Activated CD4-positive, alpha-beta T cell treated with anti-CD3 and anti-CD28 coated beads, Interleukin-2, amount 50 U/mL, for 48 hours (primary cell): Measurements from ENCODE around the gene MYLK.
"Not testable (repeated sequence)": the region's sequence is repeated elsewhere in the genome, so short reads cannot be mapped to it uniquely, and the experiment has no call there.

Source experiments
- DNase-seq, 2 experiments: peaks; one replicate each; pipeline ENCODE4 v3.0.0-alpha.2; 2020

MYLK gene

DNA sequence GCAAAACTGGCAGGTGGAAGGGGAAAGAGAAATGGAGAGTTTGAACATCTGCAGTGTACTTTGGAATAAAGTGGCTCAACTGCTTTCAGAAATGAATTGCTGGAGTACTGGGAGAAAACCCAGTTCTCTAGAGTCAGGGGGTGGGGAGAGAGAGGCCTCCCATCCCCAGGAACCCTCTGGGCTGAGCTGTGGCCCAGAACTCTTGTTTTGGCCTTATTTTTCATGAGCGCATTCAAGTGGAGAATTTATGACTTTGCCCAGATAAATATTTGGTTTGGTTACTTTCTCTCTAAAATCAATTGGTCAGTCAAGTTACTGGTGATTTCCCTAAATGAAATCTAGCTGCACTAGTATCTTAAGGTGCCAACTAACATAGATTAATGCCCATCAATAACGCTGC is 270.6 kb downstream of the MYLK start:
- no peak for DNase-seq

DNA sequence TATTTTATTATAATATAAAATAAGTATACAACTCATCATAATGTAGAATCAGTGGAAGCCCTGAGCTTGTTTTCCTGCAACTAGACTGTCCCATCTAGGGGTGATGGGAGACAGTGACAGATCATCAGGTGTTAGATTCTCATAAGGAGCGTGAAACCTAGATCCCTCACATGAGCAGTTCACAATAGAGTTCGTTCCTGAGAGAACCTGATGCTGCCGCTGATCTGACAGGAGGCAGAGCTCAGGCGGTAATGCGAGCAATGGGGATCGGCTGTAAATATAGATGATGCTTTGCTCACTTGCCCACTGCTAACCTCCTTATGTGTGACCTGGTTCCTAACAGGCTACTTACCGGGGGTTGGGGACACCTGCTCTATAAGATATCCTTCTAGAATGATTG is 272.5 kb downstream of the MYLK start:
- not testable (repeated sequence) for DNase-seq

DNA sequence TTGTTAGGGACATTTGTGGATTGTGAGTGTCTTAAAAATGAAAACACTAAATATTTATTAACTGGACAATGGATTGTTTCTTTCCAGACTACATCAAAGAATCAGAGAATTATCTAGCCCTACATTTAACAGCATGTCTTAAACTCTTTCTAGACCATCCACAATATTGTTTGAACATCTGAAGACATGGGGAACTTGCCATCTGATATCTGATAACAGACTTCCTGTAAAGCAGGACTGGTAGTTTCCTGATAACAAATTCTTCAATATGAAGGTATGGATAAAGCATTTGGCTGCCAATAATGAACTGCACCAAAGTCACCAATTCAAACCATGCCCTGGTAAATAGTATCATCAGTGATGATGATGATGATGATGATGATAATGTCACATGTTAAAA is 273.1 kb downstream of the MYLK start:
- no peak for DNase-seq

DNA sequence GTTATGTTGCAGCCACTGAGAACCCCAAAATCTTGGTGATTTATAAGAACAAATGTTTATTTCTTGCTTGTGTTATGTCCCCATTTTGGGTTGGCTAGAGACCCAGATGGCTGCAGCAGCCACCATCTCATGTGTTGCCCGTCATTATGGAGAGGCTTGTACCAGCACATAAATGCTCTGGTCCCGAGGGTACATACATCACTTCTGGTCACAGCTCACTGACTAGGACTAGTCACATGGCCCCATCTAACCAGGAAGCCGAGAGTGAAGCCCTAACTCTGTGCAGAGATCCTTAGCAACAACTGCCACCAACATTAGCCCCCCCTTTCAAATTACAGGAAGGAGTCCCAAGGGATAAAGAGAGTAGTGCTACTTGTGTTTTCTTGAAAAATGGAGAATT is 273.8 kb downstream of the MYLK start:
- no peak for DNase-seq

DNA sequence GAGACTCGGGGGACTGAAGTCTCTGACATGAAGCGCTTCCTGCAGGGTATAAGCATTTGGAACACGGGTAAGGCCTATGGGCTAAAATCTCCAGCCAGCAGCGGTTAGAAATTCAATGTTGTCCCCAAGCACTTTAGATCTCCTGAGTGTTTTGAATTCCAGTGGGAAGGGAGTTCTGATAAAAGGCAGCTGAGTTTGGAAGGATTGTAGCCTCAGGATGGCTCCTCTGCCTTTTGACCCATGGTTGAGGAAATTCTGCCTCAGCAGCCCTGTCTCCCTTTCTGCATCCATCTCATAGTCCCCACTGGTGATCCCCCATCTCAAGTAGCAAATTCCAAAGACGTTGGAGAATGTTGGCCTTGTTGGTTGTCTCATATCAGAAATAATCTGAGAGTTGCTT is 275.1 kb downstream of the MYLK start:
- no peak for DNase-seq

DNA sequence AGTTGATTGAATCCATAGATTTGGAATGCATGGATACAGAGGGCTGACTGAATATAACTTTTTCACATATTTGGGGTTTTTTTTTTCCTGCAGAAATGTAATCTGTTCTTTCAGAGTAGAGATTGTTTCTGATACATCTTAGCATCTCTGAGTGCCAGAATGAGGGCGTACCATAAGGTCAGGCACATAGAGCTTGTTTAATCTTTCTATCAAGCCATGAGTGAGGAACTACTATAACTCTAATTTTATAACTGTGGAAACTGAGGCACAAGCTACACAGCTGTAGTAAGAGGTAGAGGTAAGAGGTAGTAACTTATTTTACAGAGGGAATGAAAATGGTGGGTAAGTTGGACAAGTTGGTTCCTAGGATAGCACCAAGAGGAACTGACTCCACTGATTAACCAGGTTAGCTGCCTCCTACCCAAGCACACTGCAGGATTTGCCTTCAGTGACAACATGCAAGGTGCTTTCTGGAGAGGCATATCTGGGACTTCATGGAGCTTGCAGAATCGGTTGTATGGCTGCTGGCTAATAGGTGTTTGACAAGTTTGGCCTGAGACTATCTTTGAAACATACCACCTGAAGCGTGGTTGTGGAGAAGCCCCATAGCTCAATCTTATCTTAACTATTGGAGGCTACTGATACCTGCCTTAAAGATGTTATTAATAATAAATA is 275.7 kb downstream of the MYLK start:
- no peak for DNase-seq

DNA sequence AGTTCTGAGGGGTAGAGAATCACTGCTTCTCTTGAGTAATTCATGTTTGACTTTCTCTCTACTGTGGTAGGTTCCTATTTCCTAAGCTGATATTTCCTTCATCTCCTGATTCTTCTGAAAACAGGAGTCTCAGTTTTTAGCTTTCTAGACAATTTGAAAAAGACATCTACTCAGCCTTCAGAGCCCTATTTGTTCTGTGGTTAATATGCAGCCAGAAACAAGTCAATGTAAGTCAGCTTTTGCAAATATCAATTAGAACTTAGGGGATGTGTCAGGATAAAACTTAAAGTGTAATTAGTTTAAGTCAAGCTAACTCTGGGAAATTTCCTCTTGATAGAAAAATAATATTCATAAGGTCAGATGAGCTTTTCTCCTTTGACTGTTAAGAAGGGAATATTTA is 277.6 kb downstream of the MYLK start:
- no peak for DNase-seq

DNA sequence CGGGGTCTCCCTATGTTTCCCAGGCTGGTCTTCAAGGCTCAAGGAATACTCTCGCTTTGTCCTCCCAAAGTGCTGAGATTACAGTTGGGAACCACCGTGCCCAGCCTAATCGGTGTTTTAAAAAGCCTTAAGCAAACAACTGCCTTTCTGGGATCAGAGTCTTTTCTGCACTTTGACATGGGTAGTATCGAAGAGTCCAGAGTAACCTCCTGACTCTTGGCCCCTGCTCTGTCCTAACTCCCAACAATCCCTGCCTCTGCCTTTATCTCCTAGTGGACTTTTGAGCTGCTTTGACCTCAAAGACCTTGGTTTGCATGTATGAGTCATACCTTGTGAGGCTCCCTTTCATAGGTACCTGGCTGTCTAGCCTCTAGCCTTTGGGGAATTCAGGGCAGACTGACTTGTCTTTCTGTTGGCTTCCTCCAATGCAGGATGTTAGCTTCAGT is 278.3 kb downstream of the MYLK start:
- DNase-seq = no peak

DNA sequence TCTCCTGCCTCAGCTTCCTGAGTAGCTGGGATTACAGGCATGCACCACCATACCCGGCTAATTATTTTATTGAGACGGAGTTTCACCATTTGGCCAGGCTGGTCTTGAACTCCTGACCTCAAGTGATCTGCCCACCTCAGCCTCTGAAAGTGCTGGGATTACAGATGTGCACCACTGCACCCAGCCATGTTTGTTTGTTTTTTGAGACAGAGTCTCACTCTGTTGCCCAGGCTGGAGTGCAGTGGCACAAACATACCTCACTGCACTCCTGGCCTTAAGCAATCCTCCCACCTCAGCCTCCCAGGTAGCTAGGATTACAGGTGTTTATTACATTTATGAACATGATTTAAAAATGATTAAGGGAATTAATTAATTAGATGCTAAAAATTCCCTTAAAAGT is 281.0 kb downstream of the MYLK start:
- DNase-seq = not testable (repeated sequence)

DNA sequence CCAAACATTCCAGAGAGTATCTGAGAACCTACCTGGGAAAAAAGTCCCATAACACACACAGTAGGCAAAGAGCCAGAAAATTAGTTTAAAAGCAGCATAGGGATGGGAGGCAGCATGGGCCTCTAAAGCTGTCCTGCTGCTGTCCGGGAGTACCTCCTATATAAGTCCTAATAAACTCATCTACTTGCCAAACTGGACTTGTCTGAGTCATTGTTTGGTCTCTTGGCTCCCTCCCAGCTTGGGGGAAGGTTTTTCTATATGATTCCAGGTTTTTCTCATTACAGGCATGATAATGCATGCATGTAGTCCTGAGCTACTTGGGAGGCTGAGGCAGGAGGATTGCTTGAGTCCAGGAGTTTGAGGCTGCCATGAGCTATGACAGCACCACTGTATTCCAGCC is 281.8 kb downstream of the MYLK start:
- DNase-seq = no peak

DNA sequence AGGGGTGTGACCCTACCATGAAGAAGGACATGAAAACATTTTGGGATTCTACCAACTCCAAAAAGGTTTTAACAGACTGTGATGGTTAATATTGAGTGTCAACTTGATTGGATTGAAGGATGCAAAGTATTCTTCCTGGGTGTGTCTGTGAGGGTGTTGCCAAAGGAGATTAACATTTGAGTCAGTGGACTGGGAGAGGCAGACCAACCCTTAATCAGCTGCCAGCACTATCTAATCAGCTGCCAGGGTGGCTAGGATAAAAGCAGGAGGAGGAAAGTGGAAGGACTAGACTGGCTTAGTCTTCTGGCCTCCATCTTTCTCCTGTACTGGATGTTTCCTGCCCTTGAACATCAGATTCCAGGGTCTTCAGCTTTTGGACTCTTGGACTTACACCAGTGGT is 283.3 kb downstream of the MYLK start:
- not testable (repeated sequence) for DNase-seq

DNA sequence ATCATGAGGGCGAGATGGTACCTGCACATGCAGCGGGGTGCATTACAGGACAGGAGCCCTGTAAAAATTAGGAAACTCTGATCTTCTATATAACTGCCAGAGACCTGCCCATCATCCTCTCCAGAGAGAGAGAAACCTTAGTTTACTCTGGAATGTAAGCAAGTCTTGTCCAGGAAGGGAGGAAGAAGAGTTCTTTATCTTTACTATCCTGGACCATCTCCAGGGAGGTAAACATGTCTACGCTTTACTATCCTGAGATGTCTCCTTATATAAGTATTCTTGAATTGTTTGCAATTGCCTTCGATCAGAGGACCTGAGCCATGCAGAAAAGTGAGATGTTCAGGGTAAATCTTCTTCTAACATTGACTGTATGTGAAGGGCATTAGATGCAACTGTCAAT is 286.6 kb downstream of the MYLK start:
- no peak for DNase-seq

DNA sequence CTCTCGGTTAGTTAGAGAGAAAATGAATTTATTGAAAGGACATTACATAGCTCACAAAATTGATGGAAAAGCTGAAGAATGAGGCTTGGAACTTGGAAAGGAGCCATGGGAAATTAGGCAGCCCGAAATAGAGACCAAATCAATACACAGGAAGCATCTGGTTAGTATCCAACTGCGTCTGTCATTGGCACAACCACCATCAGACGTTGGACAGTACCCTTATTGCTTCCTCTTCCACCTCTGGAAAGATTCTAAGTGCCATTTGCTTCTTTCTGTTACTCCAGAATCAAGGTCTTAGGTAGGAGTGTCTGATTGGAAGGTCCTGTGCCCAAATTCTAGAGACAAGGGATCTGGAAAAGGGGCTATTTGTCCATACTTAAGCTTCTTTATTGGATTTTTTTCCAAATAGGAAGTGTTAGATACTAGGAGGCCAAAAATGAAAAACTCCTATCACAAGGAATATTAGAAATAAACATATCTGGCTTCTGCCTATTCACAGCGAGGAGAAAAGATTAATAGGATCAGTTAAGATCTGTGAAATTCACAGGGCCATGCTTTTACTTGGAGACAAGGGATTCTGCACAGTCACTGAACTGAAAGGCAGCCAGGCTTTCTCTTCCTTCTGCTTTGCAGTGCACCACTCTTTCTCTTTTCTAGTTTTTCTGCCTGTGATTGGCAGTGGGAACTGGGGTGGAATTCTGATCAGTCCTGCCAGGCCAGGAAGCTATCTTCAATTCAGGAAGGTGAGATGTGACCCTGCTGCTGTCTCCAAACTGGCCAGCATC is 288.5 kb downstream of the MYLK start:
- DNase-seq = no peak

DNA sequence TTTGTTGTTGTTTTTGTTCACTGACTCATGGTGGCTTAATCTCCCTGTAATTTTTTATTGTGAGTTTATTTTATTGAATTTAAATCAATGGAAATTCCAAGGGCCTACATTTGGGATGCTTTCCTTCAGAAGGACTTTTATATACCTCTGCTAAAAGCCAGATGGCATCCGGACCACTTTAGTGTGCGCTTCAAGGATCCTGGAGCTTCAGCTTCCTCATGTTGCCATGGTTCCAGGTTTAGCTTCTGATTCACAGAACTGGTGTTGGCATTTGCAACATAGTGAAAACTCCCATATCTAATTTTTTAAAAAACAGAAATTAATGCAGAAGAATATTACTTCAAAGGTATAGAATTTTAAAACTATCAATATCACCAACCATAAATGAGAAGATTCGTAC is 290.8 kb downstream of the MYLK start:
- no peak for DNase-seq

DNA sequence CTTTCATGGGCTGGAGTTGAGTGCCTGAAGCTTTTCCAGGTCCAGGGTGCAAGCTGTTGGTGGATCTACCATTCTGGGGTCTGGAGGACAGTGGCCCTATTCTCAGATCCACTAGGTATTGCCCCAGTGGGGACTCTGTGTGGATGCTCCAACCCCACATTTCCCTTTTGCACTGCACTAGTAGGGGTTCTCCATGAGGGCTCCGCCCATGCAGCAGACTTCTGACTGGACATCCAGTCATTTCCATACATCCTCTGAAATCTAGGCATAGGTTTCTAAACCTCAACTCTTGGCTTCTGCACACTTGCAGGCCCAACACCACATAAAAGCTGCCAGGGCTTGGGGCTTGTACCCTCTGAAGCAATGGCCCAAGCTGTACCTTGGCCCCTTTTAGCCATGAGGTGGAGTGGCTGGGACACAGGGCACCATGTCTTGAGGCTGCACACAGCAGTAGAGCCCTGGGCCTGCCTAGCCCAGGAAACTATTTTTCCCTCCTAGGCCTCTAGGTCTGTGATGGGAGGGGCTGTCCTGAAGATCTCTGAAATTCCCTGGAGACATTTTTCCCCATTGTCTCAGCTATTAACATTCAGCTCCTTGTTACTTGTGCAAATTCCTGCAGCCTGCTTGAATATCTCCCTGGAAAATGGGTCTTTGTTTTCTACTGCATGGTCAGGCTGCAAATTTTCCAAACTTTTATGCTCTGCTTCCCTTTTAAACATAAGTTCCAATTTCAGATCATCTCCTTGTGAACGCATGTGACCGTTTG is 293.3 kb downstream of the MYLK start:
- no peak for DNase-seq

DNA sequence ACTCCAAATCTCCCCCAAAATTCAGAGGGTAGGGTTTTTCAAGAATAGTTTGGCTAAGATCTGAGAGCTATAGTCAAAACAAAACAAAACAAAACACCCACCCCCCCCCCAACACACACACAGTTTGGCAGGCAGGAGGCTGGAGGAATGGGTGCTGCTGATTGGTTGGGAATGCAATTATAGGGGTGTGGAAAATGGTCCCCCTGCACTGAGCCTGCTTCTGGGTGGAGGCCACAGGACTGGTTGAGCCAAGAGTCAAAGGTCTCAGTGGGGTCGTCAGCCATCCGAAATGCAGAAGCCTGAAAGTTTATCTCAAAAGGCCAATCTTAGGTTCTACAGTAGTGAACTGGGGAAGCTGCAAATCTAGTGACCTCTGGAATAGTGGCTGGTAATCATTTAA is 296.7 kb downstream of the MYLK start:
- DNase-seq = no peak

DNA sequence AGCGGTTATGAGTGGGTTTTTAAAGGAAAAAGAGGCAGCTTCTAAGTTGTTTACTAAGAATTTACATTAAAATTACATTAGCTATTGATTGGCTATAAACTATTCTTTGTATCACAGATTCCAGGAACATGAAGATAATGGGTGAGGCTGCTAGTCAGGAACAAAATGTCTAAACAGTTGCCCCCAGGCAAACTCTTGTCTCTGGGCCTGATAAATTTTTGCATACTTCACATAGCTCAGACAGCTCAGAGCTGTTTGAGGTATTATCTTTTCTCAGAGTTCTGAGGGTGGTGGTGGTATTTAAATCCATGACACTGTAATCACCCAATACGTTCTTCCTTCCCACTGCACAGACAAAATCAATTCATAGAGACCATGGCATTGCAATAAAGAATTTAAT is 297.2 kb downstream of the MYLK start:
- DNase-seq = no peak

DNA sequence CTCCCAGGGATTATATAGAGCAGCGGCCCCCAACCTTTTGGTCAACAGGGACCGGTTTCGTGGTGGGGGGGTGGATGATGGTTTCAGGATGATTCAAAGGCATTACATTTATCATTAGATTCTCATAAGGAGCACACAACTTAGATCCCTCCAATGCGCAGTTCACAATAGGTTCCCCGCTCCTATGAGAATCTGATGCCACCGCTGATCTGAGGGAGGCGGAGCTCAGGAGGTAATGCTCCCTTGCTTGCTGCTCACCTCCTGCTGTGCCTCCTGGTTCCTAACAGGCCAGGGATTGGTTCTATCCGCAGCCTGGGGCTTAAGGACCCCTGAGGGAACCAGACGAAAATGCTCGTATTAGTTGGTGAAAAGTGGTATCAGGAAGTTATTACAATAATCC is 298.0 kb downstream of the MYLK start:
- peak; percentile 51 to 61 for DNase-seq

DNA sequence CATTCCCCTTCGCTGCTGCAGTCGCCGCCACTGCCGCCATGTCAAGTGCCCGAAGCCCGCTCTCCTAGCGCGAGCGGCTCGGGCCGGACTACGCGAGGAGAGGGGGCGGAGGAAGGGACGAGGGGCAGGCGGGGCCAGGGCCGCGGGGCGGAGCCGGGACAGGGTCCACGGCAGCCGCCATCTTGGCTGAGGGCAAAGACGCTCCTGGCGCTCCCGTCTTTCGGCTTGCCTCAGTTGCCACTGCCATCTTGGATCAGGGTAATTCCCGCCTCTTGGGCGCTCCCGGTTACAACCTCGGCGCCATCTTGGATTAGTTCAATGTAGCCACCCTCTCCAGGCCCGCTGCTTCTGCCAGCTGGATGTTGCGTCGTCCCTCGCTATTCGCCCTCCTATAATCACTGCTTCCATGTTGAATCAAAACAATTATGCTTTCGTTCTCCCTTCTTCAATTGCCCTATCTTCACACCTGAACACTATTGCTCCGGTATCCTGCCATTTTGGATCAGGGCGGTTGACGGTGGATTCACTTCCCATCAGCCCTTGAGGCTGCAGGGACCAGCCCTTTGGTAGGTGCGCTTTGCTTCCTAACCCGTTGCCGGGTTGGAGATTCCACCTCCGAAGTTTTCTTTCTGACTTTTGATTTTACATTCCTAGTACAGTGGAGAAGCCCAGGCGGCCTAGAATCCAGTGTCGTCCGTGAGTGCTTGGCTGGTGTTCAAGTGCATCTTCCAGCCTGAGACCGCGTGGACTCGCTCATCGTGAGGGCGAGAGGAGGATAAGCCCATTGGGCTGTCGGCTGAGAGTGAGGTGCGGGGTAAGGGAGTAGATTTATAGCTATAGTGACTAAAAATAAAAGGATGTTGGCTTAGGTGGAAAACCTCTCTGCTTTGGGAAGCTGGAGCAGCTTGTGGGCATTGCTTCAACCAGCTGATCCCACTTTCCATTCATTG is 298.9 kb downstream of the MYLK start, which contains the start of gene HACD2:
Gene HACD2, minus strand, starts transcription at position 66 of the 950 bp plus-strand sequence. Its CDS starts 26 bp downstream, at position 40.
- peak; percentile 96 to 97 for DNase-seq

DNA sequence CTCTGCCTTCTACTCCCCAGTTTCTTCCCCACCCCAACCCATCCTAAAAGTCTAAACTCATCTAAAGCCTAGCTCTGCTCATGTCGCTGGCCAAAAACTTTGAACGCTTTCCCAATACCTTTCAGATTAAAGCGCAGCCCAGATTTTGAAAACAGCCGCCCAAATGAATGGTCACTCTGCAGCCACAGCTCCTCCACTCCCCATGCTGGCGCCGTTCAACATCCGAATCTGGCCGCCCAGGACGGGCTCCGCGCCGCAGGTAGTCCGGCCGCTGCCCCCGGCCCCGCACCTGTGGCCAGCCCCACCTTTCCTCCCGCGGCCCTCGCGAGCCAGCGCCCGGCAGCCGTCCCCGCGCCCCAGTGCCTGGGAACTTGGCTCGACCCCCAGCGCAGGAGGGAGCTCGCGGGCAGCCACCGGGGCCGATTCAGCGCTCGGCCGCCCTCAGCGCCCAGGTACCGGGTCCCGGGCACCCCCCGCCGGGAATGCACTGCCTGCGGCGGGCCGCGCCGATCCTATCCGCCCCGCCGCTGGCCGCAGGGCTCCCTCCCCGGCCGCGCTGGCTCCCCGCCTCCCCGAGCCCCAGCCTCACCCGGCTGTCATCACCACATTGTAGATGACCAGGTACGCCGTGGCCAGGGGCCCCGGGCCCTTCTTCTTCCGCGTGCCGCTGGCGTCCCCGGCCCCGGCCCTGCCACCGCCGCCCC is 299.7 kb downstream of the MYLK start:
- DNase-seq = peak in 1 of 2 experiments; percentile 38

DNA sequence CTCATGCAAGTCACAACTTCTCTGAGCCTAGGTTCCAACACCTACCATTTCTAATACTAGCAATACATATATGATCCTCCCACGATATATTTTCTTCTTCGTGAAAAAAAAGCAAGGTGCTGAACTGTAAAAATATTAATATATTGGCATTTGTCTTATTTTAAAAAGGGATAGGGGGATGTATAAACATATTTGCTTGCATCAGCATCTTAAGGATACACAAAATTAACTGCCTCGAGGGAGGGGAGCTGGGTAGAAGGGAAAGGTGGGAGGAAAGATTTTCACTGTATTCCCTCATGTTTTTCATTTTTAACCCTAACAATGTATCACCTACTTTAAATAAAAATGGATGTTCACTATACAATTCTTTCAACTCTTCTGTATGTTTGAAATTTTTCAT is 300.6 kb downstream of the MYLK start:
- DNase-seq = no peak

DNA sequence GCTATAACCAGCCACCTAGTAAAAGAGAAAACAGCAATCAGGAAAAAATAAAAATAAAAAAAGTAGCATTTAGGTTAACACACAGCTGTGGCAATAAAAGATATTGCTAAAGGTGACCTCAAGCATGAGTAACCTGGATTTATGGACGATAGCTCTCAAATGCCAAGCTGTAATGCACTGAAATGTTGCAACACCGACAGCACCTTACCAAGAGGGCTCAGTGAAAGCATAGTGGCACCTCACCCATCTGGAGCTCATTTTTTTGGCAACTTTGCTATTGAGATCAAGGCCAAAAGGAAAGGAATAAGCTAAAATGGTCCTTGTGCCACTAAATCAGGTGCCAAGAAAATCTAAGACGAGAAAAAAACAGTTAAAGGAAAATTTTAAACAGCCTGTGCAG is 301.8 kb downstream of the MYLK start:
- DNase-seq = no peak
